HL-60 (cell line): ENCODE measurements around the gene SUOX.

Experiments used
- CTCF ChIP-seq: IDR thresholded peaks from one replicate; pipeline ENCODE4 v1.5.1; 2011; ENCODE audit warnings: low read length, control low read depth, inconsistent platforms; ENCODE audit not compliant: insufficient read depth
- REST ChIP-seq: IDR thresholded peaks from 2 replicates; pipeline ENCODE4 v1.6.1; 2012; ENCODE audit warnings: low read depth; ENCODE audit not compliant: insufficient replicate concordance

GRCh38 chr12:55955800-55956508, 41.1 kb upstream of the SUOX start:
- peak; percentile 28 for TF ChIP-seq CTCF
- TF ChIP-seq REST, result no peak
